ENCODE data around the gene LEP. TPM values are rescaled to one million over a fixed set of nuclear protein-coding genes. Genes with fewer than 3 reads are reported as not detected.

LEP gene
- total RNA-seq, 1 experiment from 2014 or later = not detected

DNA sequence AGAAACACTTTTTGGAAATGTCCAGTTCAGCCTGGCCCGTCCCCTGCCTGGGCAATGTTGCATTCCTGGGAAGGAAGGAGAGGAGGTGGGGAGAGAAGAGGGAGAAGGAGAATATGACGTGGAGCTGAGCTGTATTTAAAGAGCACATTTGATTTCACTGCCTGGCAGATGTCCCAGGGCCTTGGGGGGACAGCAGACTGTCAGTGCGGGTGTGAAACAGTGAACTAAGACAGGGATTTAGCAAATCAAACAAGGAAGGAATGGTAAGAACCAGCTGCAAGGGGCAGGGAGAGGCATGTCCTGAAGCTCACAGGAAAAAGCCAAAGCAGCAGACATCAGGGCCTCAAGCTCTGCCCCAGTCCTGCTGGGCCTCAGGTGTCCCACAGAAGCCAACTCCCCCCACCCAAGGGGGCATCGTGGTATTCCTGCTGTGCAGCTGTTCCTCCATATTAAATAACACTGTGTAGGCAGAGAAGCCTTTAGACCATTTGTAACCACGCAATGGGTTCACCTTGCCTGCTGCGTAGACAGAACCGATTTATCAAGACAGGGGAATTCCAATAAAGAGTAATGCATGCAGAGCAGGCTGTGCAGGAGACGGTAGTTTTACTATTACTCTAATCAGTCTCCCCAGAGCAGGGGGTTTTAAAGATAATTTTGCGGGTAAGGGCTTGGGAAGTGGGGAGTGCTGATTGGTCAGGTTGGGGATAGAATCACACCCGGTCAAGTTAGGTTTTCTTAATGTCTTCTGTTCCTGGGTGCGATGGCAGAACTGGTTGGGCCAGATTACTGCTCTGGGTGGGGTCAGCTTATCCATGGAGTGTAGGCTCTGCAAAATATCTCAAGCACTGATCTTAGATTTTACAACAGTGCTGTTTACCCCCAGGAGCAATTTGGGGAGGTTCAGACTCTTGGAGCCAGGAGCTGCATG is 18.3 kb downstream of the LEP start (continued):
- TF ChIP-seq, protein P1, sequence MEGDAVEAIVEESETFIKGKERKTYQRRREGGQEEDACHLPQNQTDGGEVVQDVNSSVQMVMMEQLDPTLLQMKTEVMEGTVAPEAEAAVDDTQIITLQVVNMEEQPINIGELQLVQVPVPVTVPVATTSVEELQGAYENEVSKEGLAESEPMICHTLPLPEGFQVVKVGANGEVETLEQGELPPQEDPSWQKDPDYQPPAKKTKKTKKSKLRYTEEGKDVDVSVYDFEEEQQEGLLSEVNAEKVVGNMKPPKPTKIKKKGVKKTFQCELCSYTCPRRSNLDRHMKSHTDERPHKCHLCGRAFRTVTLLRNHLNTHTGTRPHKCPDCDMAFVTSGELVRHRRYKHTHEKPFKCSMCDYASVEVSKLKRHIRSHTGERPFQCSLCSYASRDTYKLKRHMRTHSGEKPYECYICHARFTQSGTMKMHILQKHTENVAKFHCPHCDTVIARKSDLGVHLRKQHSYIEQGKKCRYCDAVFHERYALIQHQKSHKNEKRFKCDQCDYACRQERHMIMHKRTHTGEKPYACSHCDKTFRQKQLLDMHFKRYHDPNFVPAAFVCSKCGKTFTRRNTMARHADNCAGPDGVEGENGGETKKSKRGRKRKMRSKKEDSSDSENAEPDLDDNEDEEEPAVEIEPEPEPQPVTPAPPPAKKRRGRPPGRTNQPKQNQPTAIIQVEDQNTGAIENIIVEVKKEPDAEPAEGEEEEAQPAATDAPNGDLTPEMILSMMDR (IDR thresholded peaks at IDR 0.05 in 2 of 3, conservative IDR thresholded peaks at IDR 0.05 in 1 of 3; ENCODE audit: borderline replicate concordance in 1 of 3, insufficient read depth in 1 of 3, low read depth in 2 of 3, low read length in 2 of 3) = no peak

DNA sequence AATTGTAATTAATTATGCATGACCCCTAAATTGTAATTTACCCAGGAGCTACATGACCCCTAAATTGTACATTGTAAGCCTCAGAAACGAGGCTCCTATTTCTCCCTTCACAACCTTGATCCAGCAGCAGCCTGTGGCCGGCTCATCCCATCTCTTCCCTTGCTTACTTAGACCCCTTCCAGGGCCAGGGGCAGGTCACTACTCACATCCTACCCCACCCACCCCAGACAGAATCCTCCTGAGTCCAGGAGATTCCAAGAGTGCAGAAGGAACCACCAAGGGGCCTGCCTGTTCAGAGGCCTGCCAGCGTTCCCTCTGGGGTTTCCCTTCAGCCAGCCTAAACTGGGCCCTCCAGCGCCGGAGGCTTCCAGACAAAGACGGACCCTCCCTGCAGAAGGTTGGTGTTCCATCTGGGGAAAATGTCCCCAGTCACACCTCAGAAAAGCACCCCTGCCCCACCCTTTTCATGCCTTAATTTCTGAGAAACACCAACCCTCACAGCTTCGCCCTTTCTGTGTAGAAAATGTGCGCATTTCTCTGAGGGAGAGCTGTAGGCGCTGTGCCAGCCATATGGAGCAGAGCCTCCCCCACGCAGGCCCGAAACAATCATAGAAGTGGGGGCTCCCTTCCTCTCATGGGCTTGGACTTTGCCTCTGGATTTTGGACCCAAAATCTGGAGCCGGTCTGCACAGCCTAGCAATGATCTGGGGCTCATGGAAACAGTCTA is 19.2 kb downstream of the LEP start:
- TF ChIP-seq EZH2phosphoT487 (IDR thresholded peaks at IDR 0.05; ENCODE audit: borderline replicate concordance) (no peak), CEBPB (IDR thresholded peaks at IDR 0.05; ENCODE audit: low read depth) (no peak), ELF1 (IDR thresholded peaks at IDR 0.05; ENCODE audit: borderline replicate concordance, low read depth) (no peak)
- H3K27me3 ChIP-seq (ENCODE audit: insufficient read depth, low read length) = no peaks in the 10 kb centered on the region
- no peaks in the 10 kb centered on the region for H3K79me2 ChIP-seq (ENCODE audit: insufficient read depth, low read length)
- no peak overlapping the region for H3K27ac ChIP-seq (ENCODE audit: low read depth, low read length)
- H3K36me3 ChIP-seq (ENCODE audit: control insufficient read depth in 1 of 2, insufficient read depth in 2 of 2, low read length in 2 of 2) = no peaks in the 10 kb centered on the region
- H3K4me1 ChIP-seq (ENCODE audit: control insufficient read depth in 1 of 2, insufficient read depth in 2 of 2, low read length in 2 of 2) = peaks cover 17 to 19% of the 10 kb centered on the region in 2 experiments
- ATAC-seq = peak; percentile 49
- DNase-seq (ENCODE audit: low read depth, low spot score) = no peak
- no peaks in the 10 kb centered on the region for H3K9me3 ChIP-seq (ENCODE audit: control insufficient read depth in 1 of 2, insufficient read depth in 1 of 2, low read depth in 1 of 2, low read length in 2 of 2)
- CTCF ChIA-PET = no interaction called here
- H3K4me3 ChIP-seq (replicated peaks in 1 of 2; ENCODE audit: low read depth in 1 of 2, low read length in 2 of 2) = peak overlapping the region in 1 of 2 experiments; percentile 19; a peak in 1 of 4 replicates
- no TSS peak for BruUV-seq (replicated peaks)
- intact Hi-C loops (cut with micrococcal nuclease) = no loop called here
- no peak overlapping the region for H2AFZ ChIP-seq (ENCODE audit: low read depth, low read length, poor library complexity, severe bottlenecking)
- peak overlapping the region; percentile 33; the same call in 1 of the 2 replicates for H3K9ac ChIP-seq (ENCODE audit: low read length)
- RAD21 ChIA-PET (ENCODE audit: low non-redundant PET in 1 of 2, low total read pairs in 2 of 2, uncharacterized antibody in 2 of 2, unreplicated experiment in 2 of 2) = no interaction called here
- H3K9me2 ChIP-seq (ENCODE audit: insufficient read depth) = no peaks in the 10 kb centered on the region
- POLR2A ChIA-PET = no interaction called here
- H3K4me2 ChIP-seq (ENCODE audit: low read length) = peak overlapping the region; percentile 70
- H4K20me1 ChIP-seq (ENCODE audit: insufficient read depth) = no peaks in the 10 kb centered on the region
